Stimulated activated CD4-positive, alpha-beta T cell treated with anti-CD3 and anti-CD28 coated beads, Interleukin-4, amount 100 ng/mL, for 24 hours (primary cell): ENCODE data around the gene ANO8.
"Not testable (repeated sequence)": the region's sequence is repeated elsewhere in the genome, so short reads cannot be mapped to it uniquely, and the experiment has no call there.

Experiments used
- DNase-seq: peaks from one replicate; pipeline ENCODE4 v3.0.0-alpha.2; 2020

The ANO8 gene

DNA sequence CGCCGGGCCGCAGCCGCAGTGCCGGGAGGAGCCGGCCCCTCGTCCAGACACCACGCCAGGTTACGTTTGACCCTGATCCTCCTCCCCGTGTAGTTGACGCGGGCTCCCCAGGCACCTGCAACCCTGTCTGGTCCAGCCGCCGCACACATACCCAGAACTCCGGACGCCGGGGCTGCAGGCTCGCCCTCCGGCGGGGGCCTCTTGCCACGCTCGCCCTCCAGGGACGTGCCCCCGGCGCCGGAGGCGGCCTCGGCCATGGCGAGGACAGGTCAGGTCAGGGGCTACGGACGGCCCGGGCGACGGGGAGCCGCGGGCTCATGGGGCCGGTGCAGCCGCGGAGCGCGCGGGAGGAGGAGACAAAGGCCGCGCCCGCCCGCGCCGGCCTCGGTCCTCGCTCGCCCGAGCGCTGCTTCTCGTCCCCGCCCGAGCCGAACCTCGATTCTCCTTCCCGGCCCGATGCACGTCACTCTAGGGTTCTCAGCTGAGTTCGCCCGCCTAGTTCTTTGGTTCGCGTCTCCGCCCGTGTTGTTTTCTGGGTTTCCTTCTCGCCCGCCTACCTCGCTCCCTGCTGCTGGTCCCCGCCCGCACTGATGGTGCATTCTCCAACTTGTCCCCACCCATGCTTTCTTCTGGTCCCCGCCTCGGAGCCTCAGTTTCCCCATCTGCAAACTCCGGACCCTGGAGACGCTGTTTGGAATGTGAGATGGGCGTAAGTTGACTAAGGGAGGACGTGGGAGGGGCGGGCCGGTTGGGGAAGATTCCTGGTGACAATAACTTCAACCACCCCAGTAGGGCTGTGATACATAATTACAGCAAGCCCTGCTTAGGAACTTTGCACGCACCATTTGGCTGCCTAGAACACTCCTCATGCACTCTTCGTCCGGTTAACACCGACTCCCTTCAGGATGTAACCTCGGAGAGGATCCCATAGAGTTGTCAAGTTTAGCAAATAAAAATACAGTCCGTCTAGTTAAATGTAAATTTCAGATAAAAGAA is at the start of gene ANO8:
Gene ANO8, minus strand, starts transcription at position 442 of the 996 bp plus-strand sequence. Its CDS starts 185 bp downstream, at position 257.
- peak; percentile 96 for DNase-seq

- no peak for DNase-seq
Observed at GRCh38 chr19:17380426-17381138, 45.9 kb upstream of the ANO8 start.

- no peak for DNase-seq
Observed at GRCh38 chr19:17379221-17379631, 44.6 kb upstream of the ANO8 start.

GRCh38 chr19:17378271-17378670 is 43.6 kb upstream of the ANO8 start:
- DNase-seq: no peak

DNA sequence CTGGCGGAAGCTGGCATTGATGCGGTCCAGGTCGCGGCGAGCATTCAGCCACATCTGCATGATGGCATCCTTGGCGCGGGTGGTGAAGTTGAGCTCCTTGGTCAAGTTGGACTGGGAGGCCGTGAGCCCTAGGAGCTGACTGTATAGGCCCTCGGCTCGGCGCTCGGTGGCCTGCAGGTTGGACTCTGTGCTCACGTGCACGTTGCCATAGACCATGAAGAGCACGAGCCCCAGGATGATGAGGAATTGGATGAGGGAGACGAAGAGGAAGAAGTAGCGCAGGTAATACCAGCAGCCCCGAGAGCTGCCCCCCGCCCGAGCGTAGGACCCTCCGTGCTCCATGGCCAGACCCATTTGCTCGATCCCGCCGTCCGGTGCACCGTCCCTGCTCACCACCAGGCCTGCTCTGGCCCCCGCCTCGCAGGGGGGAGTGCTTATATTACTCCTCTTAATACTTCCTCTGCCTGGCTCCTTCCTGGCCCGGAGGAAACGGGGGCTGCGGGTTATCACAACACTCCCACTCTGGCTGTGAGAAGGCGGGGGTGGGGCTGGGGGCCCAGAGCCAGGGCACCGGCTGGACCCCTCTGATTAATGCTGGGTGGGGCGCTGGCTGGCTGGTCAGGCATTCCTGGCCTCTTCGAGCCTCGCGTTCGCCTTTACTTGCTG is 42.4 kb upstream of the ANO8 start, which contains the start of gene PLVAP:
Gene PLVAP, minus strand, starts transcription at position 408 of the 666 bp plus-strand sequence. Its CDS starts 54 bp downstream, at position 354.
- no peak for DNase-seq

- DNase-seq: no peak
Observed at GRCh38 chr19:17370026-17370587, 35.5 kb upstream of the ANO8 start.

GRCh38 chr19:17365361-17365760 is 30.7 kb upstream of the ANO8 start:
- DNase-seq: no peak

DNA sequence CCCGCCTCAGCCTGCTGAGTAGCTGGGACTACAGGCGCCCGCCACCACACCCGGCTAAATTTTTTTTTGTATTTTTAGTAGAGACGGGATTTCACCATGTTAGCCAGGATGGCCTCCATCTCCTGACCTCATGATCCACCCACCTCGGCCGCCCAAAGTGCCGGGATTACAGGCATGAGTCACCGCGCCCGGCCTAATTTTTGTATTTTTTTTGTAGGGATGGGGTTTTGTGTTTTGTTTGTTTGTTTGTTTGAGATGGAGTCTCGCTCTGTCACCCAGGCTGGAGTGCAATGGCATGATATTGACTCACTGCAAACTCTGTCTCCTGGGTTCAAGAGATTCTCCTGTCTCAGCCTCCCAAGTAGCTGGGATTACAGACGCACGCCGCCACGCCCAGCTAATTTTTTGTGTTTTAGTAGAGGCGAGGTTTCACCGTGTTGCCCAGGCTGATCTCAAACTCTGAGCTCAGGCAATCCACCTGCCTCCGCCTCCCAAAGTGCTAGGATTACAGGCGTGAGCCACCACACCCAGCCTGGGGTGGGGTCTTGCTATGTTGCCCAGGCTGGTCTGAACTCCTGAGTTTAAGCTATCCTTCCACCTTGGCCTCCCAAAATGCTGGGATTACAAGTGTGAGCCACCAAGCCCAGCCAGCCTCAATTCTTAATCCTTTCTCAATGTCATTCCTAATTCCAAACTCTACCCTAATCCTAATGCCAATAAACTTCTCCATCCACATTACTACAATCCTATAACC is 29.4 kb upstream of the ANO8 start:
- DNase-seq: not testable (repeated sequence)

- DNase-seq: no peak
Observed at GRCh38 chr19:17359905-17360800, 25.5 kb upstream of the ANO8 start.

GRCh38 chr19:17358395-17358794 is 23.7 kb upstream of the ANO8 start:
- no peak for DNase-seq

DNA sequence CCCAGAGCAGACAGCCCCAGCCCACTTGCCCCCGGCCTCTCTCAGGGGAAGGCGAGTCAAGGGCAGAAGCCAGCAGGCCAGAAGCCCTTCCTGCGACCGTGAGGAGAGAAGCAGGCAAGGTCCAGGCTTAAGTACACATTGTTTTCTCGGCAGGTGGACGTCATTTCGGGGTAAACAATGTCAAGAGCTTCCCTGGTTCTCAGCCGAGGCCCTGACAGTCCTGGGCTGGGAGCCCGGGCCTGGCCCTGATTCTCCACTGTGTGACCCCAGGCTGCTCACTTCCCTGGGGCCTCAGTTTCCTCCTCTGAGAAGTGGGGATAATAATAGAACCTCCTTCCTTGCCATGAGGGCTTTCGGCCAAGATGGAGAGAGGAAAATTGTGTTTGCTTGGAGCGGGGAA is 23.1 kb upstream of the ANO8 start:
- DNase-seq: no peak

GRCh38 chr19:17357078-17357666 is 22.5 kb upstream of the ANO8 start:
- no peak for DNase-seq

DNA sequence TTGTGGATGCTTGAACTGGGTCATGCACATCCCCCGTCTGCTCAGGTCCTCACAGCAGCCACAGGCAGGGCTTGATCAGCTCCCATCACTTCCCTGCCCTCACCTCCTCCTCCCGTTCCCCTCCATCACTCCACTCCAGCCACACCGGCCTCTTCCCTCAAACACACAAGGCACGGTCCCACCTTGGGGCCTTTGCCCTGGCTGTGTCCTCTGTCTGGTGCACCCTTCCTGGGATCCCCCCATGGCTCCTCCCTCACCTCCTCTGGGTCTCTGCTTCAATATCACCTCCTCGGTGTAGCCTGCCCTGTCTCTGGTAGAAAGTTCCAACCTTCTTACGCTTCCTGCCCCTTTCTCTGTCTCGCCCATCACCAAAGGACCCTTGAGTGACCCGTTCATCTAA is 18.7 kb upstream of the ANO8 start:
- no peak for DNase-seq

- no peak for DNase-seq
Observed at GRCh38 chr19:17352608-17353280, 18.1 kb upstream of the ANO8 start.

DNA sequence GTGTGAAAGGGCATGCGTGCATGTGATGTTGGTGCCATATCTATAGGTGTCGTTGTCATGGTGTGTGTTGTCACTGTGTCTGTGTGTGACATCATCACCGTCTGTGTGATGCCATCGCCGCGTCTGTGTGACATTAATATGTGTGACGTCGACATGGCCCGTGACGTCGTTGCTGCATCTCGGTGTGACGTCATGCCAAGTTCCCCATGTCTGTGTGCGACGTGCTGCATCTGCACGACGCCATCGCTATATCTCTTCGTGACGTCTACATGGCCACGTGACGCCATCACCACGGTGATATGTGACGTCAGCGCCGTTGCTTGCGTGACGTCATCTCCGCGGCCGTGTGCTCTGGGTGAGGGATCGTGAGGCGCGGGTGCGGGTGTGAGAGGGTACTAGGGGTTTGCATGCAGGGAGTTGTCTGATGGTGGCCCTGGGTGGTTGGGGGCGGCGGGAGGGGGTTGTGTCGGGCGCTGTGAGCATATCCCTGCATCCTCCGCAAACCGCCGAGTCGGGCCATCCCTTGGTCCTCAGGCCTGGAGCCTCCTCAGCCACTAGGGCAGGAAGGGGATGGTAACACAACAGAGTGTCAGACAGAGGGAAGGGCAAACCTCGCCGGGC is 17.3 kb upstream of the ANO8 start:
- no peak for DNase-seq

DNA sequence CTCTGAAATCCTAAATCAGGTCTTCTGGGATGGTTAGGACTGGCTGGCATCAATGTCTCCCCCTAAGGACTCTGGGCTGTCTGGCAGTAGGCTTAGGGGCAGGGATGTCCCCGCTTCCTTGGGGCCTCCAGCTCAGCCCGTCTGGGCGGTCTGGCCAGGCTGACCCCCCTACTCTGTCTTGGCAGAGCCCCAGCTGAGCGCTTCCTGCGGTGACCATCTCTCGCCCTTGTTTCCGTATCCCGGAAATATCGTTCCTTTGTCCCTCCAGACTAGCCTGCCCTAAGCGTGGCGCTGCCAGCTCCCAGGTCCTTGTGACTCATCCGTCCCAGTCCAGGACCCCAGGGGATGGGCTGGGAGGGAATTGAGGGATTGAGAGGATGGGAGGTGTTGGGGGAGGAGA is 14.0 kb upstream of the ANO8 start:
- no peak for DNase-seq

DNA sequence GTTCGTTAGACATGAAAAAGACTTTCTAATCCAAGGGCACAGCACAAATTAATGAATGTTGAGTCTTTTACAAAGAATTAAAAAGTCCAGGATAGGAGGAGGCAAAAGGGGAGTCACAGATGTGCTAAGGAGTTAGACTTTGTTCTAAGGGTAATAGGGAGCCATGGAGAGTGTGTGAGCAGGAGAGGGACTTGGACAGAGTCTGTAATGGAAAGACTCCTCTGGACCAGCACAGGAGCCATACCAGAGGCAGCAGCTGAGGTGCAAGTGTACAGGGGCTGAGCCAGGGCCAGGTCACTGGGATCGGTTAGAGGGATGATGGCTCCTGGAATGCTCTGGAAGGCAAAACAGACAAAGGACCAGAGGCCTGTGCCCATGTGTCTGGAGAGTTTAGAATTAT is 13.2 kb upstream of the ANO8 start:
- DNase-seq: no peak

DNA sequence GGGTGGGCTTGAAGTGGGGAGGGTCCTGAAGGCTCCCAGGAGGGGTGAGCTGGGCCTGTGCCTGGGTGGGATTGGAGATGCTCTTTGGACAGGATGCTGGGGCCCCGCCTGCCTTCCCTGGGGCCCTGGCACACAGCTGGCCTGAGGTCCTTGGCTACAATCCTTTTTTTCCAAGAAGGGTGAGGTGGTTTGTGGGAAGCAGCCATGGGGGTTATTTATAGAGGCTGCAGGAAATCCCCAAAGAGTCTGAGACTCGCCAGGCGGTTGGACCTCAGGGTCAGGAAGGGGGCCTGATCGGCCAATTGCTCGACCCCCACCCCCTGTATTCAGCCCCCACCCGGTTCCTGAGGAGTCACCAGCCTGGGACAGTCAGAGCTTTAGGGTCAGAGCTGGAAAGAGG is 12.7 kb upstream of the ANO8 start:
- DNase-seq: no peak

DNA sequence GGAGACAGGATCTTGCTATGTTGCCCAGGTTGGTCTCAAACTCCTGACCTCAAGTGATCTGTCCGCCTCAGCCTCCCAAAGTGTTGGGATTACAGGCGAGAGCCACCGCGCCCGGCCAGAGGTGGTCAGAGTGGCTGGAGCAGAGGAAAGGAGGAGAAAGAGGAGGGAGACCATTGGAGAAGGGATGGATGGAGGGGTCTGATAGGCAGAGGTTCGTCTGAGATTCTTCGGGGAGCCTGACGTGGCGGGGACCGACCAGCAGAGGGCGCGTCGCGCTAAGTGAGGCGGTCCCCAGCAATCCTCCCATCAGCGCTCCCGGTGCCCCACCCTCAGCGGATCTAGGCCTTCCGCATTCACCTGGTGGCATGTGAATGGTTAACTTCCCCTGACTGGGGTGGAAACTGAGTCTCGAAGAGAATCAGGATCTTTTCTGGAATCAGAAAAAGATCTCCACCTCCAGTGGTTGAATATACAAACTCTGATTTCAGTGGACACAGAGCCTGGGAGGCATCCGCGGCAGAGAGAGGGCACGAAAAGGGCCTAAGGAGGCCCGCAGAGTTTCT is 11.5 kb upstream of the ANO8 start:
- DNase-seq: peak; percentile 81
